Measurements from ENCODE around the gene ARID5B.
A peak's percentile ranks its signal among the peaks of the same experiment; 100 is the strongest.

Gene ARID5B

GRCh38 chr10:61888744-61889143 is 12.8 kb upstream of the ARID5B start:
- DNase-seq (ENCODE audit: low read depth, low spot score) = no peak
- H3K27me3 ChIP-seq (ENCODE audit: control insufficient read depth, insufficient read depth, low read length) = no peaks in the 10 kb centered on the region
- no CpG with 5 or more reads among the region's 1 CpG for WGBS (ENCODE audit: insufficient coverage, insufficient read length)
- H3K4me3 ChIP-seq (ENCODE audit: low read length) = no peak overlapping the region
- no peaks in the 10 kb centered on the region for H3K4me1 ChIP-seq (ENCODE audit: control insufficient read depth, insufficient read depth, low read length)
- no peak overlapping the region for H3K27ac ChIP-seq (ENCODE audit: low read length)
- no peaks in the 10 kb centered on the region for H3K9me3 ChIP-seq (ENCODE audit: control insufficient read depth, insufficient read depth, low read length)
- H3K36me3 ChIP-seq (ENCODE audit: control insufficient read depth, insufficient read depth, low read length) = no peaks in the 10 kb centered on the region

- Histone ChIP-seq H3K4me1 (ENCODE audit: control insufficient read depth, insufficient read depth, low read length) (no peaks in the 10 kb centered on the region), H3K27ac (ENCODE audit: low read length) (no peak overlapping the region), H3K27me3 (ENCODE audit: control insufficient read depth, insufficient read depth, low read length) (no peaks in the 10 kb centered on the region), H3K4me3 (ENCODE audit: low read length) (no peak overlapping the region), H3K36me3 (ENCODE audit: control insufficient read depth, insufficient read depth, low read length) (no peaks in the 10 kb centered on the region), H3K9me3 (ENCODE audit: control insufficient read depth, insufficient read depth, low read length) (no peaks in the 10 kb centered on the region)
- DNase-seq (ENCODE audit: low read depth, low spot score) = no peak
These were observed 11.1 kb upstream of the ARID5B start for GRCh38 chr10:61890430-61890829.

GRCh38 chr10:61890881-61891409 is 10.6 kb upstream of the ARID5B start:
- no CpG with 5 or more reads among the region's 5 CpGs for WGBS (ENCODE audit: insufficient coverage, insufficient read length)
- H3K4me1 ChIP-seq (ENCODE audit: control insufficient read depth, insufficient read depth, low read length) = no peaks in the 10 kb centered on the region
- H3K9me3 ChIP-seq (ENCODE audit: control insufficient read depth, insufficient read depth, low read length) = no peaks in the 10 kb centered on the region

GRCh38 chr10:61891906-61892585 is 9.5 kb upstream of the ARID5B start:
- no peak for DNase-seq (ENCODE audit: low read depth, low spot score)
- no peaks in the 10 kb centered on the region for H3K36me3 ChIP-seq (ENCODE audit: control insufficient read depth, insufficient read depth, low read length)
- no peaks in the 10 kb centered on the region for H3K9me3 ChIP-seq (ENCODE audit: control insufficient read depth, insufficient read depth, low read length)
- no peaks in the 10 kb centered on the region for H3K4me1 ChIP-seq (ENCODE audit: control insufficient read depth, insufficient read depth, low read length)
- 100% methylated on average over 2 of the region's 5 CpGs for WGBS (ENCODE audit: insufficient coverage, insufficient read length)
- no peak overlapping the region for H3K27ac ChIP-seq (ENCODE audit: low read length)
- no peak overlapping the region for H3K4me3 ChIP-seq (ENCODE audit: low read length)
- no peaks in the 10 kb centered on the region; the same call in 1 of the 2 replicates for H3K27me3 ChIP-seq (ENCODE audit: control insufficient read depth, insufficient read depth, low read length)

More at GRCh38 chr10:61890881-61891409, 10.6 kb upstream of the ARID5B start:
- H3K27ac ChIP-seq (ENCODE audit: low read length) = no peak overlapping the region
- no peaks in the 10 kb centered on the region for H3K27me3 ChIP-seq (ENCODE audit: control insufficient read depth, insufficient read depth, low read length)
- DNase-seq (ENCODE audit: low read depth, low spot score) = no peak
- H3K36me3 ChIP-seq (ENCODE audit: control insufficient read depth, insufficient read depth, low read length) = no peaks in the 10 kb centered on the region
- no peak overlapping the region for H3K4me3 ChIP-seq (ENCODE audit: low read length)

GRCh38 chr10:61892961-61893360 is 8.5 kb upstream of the ARID5B start:
- H3K9me3 ChIP-seq (ENCODE audit: control insufficient read depth, insufficient read depth, low read length) = no peaks in the 10 kb centered on the region
- DNase-seq (ENCODE audit: low read depth, low spot score) = no peak
- no peaks in the 10 kb centered on the region for H3K36me3 ChIP-seq (ENCODE audit: control insufficient read depth, insufficient read depth, low read length)
- no peak overlapping the region for H3K27ac ChIP-seq (ENCODE audit: low read length)
- peaks cover 3% of the 10 kb centered on the region; the same call in 1 of the 2 replicates for H3K27me3 ChIP-seq (ENCODE audit: control insufficient read depth, insufficient read depth, low read length)
- H3K4me1 ChIP-seq (ENCODE audit: control insufficient read depth, insufficient read depth, low read length) = no peaks in the 10 kb centered on the region
- no CpG with 5 or more reads among the region's 4 CpGs for WGBS (ENCODE audit: insufficient coverage, insufficient read length)
- H3K4me3 ChIP-seq (ENCODE audit: low read length) = no peak overlapping the region

GRCh38 chr10:61894133-61894532 is 7.4 kb upstream of the ARID5B start:
- Histone ChIP-seq H3K27me3 (ENCODE audit: control insufficient read depth, insufficient read depth, low read length) (peaks cover 11% of the 10 kb centered on the region; the same call in 1 of the 2 replicates), H3K9me3 (ENCODE audit: control insufficient read depth, insufficient read depth, low read length) (no peaks in the 10 kb centered on the region), H3K36me3 (ENCODE audit: control insufficient read depth, insufficient read depth, low read length) (no peaks in the 10 kb centered on the region), H3K27ac (ENCODE audit: low read length) (no peak overlapping the region), H3K4me1 (ENCODE audit: control insufficient read depth, insufficient read depth, low read length) (no peaks in the 10 kb centered on the region), H3K4me3 (ENCODE audit: low read length) (no peak overlapping the region)
- no CpG with 5 or more reads among the region's 4 CpGs for WGBS (ENCODE audit: insufficient coverage, insufficient read length)
- DNase-seq (ENCODE audit: low read depth, low spot score) = no peak

GRCh38 chr10:61895898-61896600 is 5.5 kb upstream of the ARID5B start:
- Histone ChIP-seq H3K27me3 (ENCODE audit: control insufficient read depth, insufficient read depth, low read length) (peaks cover 17% of the 10 kb centered on the region), H3K4me1 (ENCODE audit: control insufficient read depth, insufficient read depth, low read length) (no peaks in the 10 kb centered on the region), H3K27ac (ENCODE audit: low read length) (no peak overlapping the region), H3K36me3 (ENCODE audit: control insufficient read depth, insufficient read depth, low read length) (no peaks in the 10 kb centered on the region), H3K9me3 (ENCODE audit: control insufficient read depth, insufficient read depth, low read length) (no peaks in the 10 kb centered on the region), H3K4me3 (ENCODE audit: low read length) (no peak overlapping the region)
- no peak for DNase-seq (ENCODE audit: low read depth, low spot score)
- WGBS (ENCODE audit: insufficient coverage, insufficient read length) = no CpG with 5 or more reads among the region's 6 CpGs

GRCh38 chr10:61896854-61897661 is 4.4 kb upstream of the ARID5B start:
- peaks cover 17% of the 10 kb centered on the region for H3K27me3 ChIP-seq (ENCODE audit: control insufficient read depth, insufficient read depth, low read length)
- H3K27ac ChIP-seq (ENCODE audit: low read length) = no peak overlapping the region
- H3K36me3 ChIP-seq (ENCODE audit: control insufficient read depth, insufficient read depth, low read length) = no peaks in the 10 kb centered on the region
- no CpG with 5 or more reads among the region's 32 CpGs for WGBS (ENCODE audit: insufficient coverage, insufficient read length)
- no peaks in the 10 kb centered on the region for H3K4me1 ChIP-seq (ENCODE audit: control insufficient read depth, insufficient read depth, low read length)
- H3K9me3 ChIP-seq (ENCODE audit: control insufficient read depth, insufficient read depth, low read length) = no peaks in the 10 kb centered on the region
- peak; percentile 86 for DNase-seq (ENCODE audit: low read depth, low spot score)
- H3K4me3 ChIP-seq (ENCODE audit: low read length) = peak overlapping the region; percentile 38; the same call in 1 of the 2 replicates

- H3K4me3 ChIP-seq (ENCODE audit: low read length) = peak overlapping the region; percentile 38; the same call in 1 of the 2 replicates
- DNase-seq (ENCODE audit: low read depth, low spot score) = no peak
These were observed 3.6 kb upstream of the ARID5B start for GRCh38 chr10:61897671-61898434.

GRCh38 chr10:61898435-61898778 is 3.1 kb upstream of the ARID5B start:
- Histone ChIP-seq H3K4me1 (ENCODE audit: control insufficient read depth, insufficient read depth, low read length) (no peaks in the 10 kb centered on the region), H3K9me3 (ENCODE audit: control insufficient read depth, insufficient read depth, low read length) (no peaks in the 10 kb centered on the region), H3K27me3 (ENCODE audit: control insufficient read depth, insufficient read depth, low read length) (peaks cover 17% of the 10 kb centered on the region), H3K27ac (ENCODE audit: low read length) (no peak overlapping the region), H3K4me3 (ENCODE audit: low read length) (no peak overlapping the region), H3K36me3 (ENCODE audit: control insufficient read depth, insufficient read depth, low read length) (no peaks in the 10 kb centered on the region)
- DNase-seq (ENCODE audit: low read depth, low spot score) = no peak
- no CpG with 5 or more reads among the region's 2 CpGs for WGBS (ENCODE audit: insufficient coverage, insufficient read length)

More at GRCh38 chr10:61897671-61898434, 3.6 kb upstream of the ARID5B start:
- Histone ChIP-seq H3K27me3 (ENCODE audit: control insufficient read depth, insufficient read depth, low read length) (peaks cover 17% of the 10 kb centered on the region), H3K27ac (ENCODE audit: low read length) (no peak overlapping the region), H3K9me3 (ENCODE audit: control insufficient read depth, insufficient read depth, low read length) (no peaks in the 10 kb centered on the region), H3K36me3 (ENCODE audit: control insufficient read depth, insufficient read depth, low read length) (no peaks in the 10 kb centered on the region), H3K4me1 (ENCODE audit: control insufficient read depth, insufficient read depth, low read length) (no peaks in the 10 kb centered on the region)
- WGBS (ENCODE audit: insufficient coverage, insufficient read length) = no CpG with 5 or more reads among the region's 10 CpGs

Measured in iPS DF 6.9 (cell line).